ENCODE measurements around the gene CEP192.

GRCh38 chr18:13164406-13164805, 173.2 kb downstream of the CEP192 start:
- TF ChIP-seq RAD21 (IDR thresholded peaks at IDR 0.05; ENCODE audit: low read depth) (no peak), MAX (IDR thresholded peaks at IDR 0.05) (no peak), REST (IDR thresholded peaks at IDR 0.05; ENCODE audit: low read depth) (no peak), YY1 (IDR thresholded peaks at IDR 0.05; ENCODE audit: low read depth) (no peak), ZBTB7A (IDR thresholded peaks at IDR 0.05; ENCODE audit: low read depth) (no peak), USF1 (IDR thresholded peaks at IDR 0.05) (no peak), NFIC (IDR thresholded peaks at IDR 0.05) (no peak), EGR1 (IDR thresholded peaks at IDR 0.05) (no peak), TAF1 (IDR thresholded peaks at IDR 0.05; ENCODE audit: low read depth) (no peak), TCF12 (IDR thresholded peaks at IDR 0.05; ENCODE audit: low read depth) (no peak), CREB1 (IDR thresholded peaks at IDR 0.05; ENCODE audit: low read depth) (no peak), FOXM1 (IDR thresholded peaks at IDR 0.05; ENCODE audit: borderline replicate concordance, low read depth) (no peak), EP300 (IDR thresholded peaks at IDR 0.05; ENCODE audit: borderline replicate concordance) (no peak), TEAD4 (IDR thresholded peaks at IDR 0.05) (no peak)
